Liver (tissue), 9 donors: ENCODE measurements around the gene TUBA1A. TPM values are rescaled to one million over a fixed set of nuclear protein-coding genes. Genes with fewer than 3 reads are reported as not detected.

Source experiments
- DNase-seq: peaks from one replicate; pipeline ENCODE4 v3.0.0-alpha.2; 2017; ENCODE audit warnings: low spot score
- H3K27ac ChIP-seq, 2 donors: one replicate each; pipeline ENCODE4 v1.7.0; 2013; ENCODE audit warnings: inconsistent platforms in 2 of 2, low read length in 2 of 2, control low read depth in 1 of 2, low read depth in 1 of 2, mild to moderate bottlenecking in 1 of 2
- H3K27me3 ChIP-seq, 4 donors: one replicate each; pipeline versions ENCODE4 v1.6.1 to v1.7.0; 2013; ENCODE audit warnings: low read length in 3 of 4, inconsistent platforms in 1 of 4, mild to moderate bottlenecking in 1 of 4, moderate library complexity in 1 of 4; ENCODE audit not compliant: control insufficient read depth in 4 of 4, insufficient read depth in 4 of 4
- H3K36me3 ChIP-seq, 4 donors: one replicate each; pipeline versions ENCODE4 v1.6.1 to v1.7.0; 2013; ENCODE audit warnings: low read length in 3 of 4, mild to moderate bottlenecking in 3 of 4, low read depth in 1 of 4, moderate library complexity in 1 of 4; ENCODE audit not compliant: control insufficient read depth in 4 of 4, insufficient read depth in 3 of 4
- H3K4me1 ChIP-seq, 4 donors: one replicate each; pipeline versions ENCODE4 v1.6.1 to v1.7.0; 2013; ENCODE audit warnings: low read length in 3 of 4, mild to moderate bottlenecking in 3 of 4, moderate library complexity in 1 of 4; ENCODE audit not compliant: control insufficient read depth in 4 of 4, insufficient read depth in 4 of 4
- H3K4me3 ChIP-seq, 3 donors: one replicate each; pipeline versions ENCODE4 v1.6.1 to v1.7.0; 2013; ENCODE audit warnings: low read length in 3 of 3, control low read depth in 1 of 3, low read depth in 1 of 3, mild to moderate bottlenecking in 1 of 3
- H3K9ac ChIP-seq, 2 donors: one replicate each; pipeline ENCODE4 v1.7.0; 2013; ENCODE audit warnings: low read length in 2 of 2, mild to moderate bottlenecking in 2 of 2, moderate library complexity in 2 of 2, control low read depth in 1 of 2, low read depth in 1 of 2
- H3K9me3 ChIP-seq, 4 donors: one replicate each; pipeline versions ENCODE4 v1.6.1 to v1.7.0; 2013; ENCODE audit warnings: low read length in 3 of 4; ENCODE audit not compliant: control insufficient read depth in 4 of 4
- CTCF ChIP-seq: fragments of 150-350 bp; IDR thresholded peaks from 2 replicates; pipeline ENCODE4 v1.5.1; 2017; ENCODE audit warnings: improper control_type of control experiment, low read depth, low read length; ENCODE audit not compliant: missing input control
- EGR1 ChIP-seq, 2 donors: IDR thresholded peaks; 2 replicates each; pipeline ENCODE4 v1.6.1; 2016 to 2018; ENCODE audit warnings: antibody characterized with exemption in 2 of 2, low read depth in 2 of 2
- FOXA2 ChIP-seq: IDR thresholded peaks from 2 replicates; pipeline ENCODE4 v1.6.1; 2016; ENCODE audit warnings: antibody characterized with exemption
- GABPA ChIP-seq, 2 donors: IDR thresholded peaks in 1 of 2; conservative IDR thresholded peaks in 1 of 2; 2 replicates each; pipeline ENCODE4 v1.6.1; 2016; ENCODE audit warnings: antibody characterized with exemption in 2 of 2, mild to moderate bottlenecking in 1 of 2, moderate library complexity in 1 of 2
- HNF4A ChIP-seq, 2 donors: conservative IDR thresholded peaks; 2 replicates each; pipeline ENCODE4 v1.6.1; 2016; ENCODE audit warnings: antibody characterized with exemption in 2 of 2, mild to moderate bottlenecking in 2 of 2
- HNF4G ChIP-seq: IDR thresholded peaks from 2 replicates; pipeline ENCODE4 v1.6.1; 2016; ENCODE audit warnings: antibody characterized with exemption
- JUND ChIP-seq, 2 donors: IDR thresholded peaks; 2 replicates each; pipeline ENCODE4 v1.6.1; 2016; ENCODE audit warnings: antibody characterized with exemption in 2 of 2
- NR2F2 ChIP-seq: IDR thresholded peaks from 2 replicates; pipeline ENCODE4 v1.6.1; 2016; ENCODE audit warnings: antibody characterized with exemption
- RAD21 ChIP-seq, 2 donors: IDR thresholded peaks; 2 replicates each; pipeline ENCODE4 v1.6.1; 2016; ENCODE audit warnings: antibody characterized with exemption in 2 of 2, mild to moderate bottlenecking in 2 of 2
- REST ChIP-seq: IDR thresholded peaks from 2 replicates; pipeline ENCODE4 v1.6.1; 2016; ENCODE audit warnings: antibody characterized with exemption, mild to moderate bottlenecking
- RXRA ChIP-seq, 2 donors: IDR thresholded peaks; 2 replicates each; pipeline ENCODE4 v1.6.1; 2017 to 2018; ENCODE audit warnings: antibody characterized with exemption in 2 of 2, mild to moderate bottlenecking in 1 of 2
- SP1 ChIP-seq: IDR thresholded peaks from 2 replicates; pipeline ENCODE4 v1.6.1; 2018; ENCODE audit warnings: antibody characterized with exemption, mild to moderate bottlenecking
- TAF1 ChIP-seq: conservative IDR thresholded peaks from 2 replicates; pipeline ENCODE4 v1.6.1; 2016; ENCODE audit warnings: antibody characterized with exemption, mild to moderate bottlenecking
- YY1 ChIP-seq: IDR thresholded peaks from 2 replicates; pipeline ENCODE4 v1.6.1; 2016; ENCODE audit warnings: antibody characterized with exemption, mild to moderate bottlenecking
- WGBS: extraction: QIAGEN DNeasy Blood & Tissue Kit; methylation state at CpG from one replicate; pipeline ENCODE4 v1.1.7; 2013; 5-methylcytosine and 5-hydroxymethylcytosine counted together
- polyA plus RNA-seq, 2 donors: library from polyadenylated mRNA; stranded (reverse) in 1 of 2; unstranded in 1 of 2; fragments of 200-250 nt in 1 of 2; fragments of >200 nt in 1 of 2; fragmentation: Nextera tagmentation in 1 of 2; extraction: Ambion mirVana in 1 of 2; gene quantifications; one replicate each; pipeline versions ENCODE4 v1.2.1 to v1.2.3, GENCODE V29; 2013 to 2015
- total RNA-seq, 2 donors: library from RNA; depleted of rRNA; stranded (reverse); fragments of >200 nt; gene quantifications; one replicate each; pipeline ENCODE4 v1.2.3, GENCODE V29; 2014
- TF ChIP-seq, protein P1 (sequence below): IDR thresholded peaks from 2 replicates; pipeline ENCODE4 v1.6.1; 2016; ENCODE audit warnings: antibody characterized with exemption
- TF ChIP-seq, protein P2 (sequence below): IDR thresholded peaks from 2 replicates; pipeline ENCODE4 v1.6.1; 2016; ENCODE audit warnings: antibody characterized with exemption
- TF ChIP-seq, protein P3 (sequence below): IDR thresholded peaks from 2 replicates; pipeline ENCODE4 v1.6.1; 2016; ENCODE audit warnings: antibody characterized with exemption
- donor health status: healthy.
- donor health status: healthy.
- donor health status: healthy.
- donor health status: healthy.
- donor health status: healthy.

The TUBA1A gene
- total and polyA plus RNA-seq, 4 donors, result 4.2 to 28.0 (median 16.2) TPM

GRCh38 chr12:49147384-49147783 lies 41.5 kb downstream of the TUBA1A start:
- TF ChIP-seq JUND (IDR thresholded peaks at IDR 0.05) (no peak), EGR1 (IDR thresholded peaks at IDR 0.05; ENCODE audit: low read depth in 2 of 2) (no peak), GABPA (IDR thresholded peaks at IDR 0.05 in 1 of 2, conservative IDR thresholded peaks at IDR 0.05 in 1 of 2) (no peak), RXRA (IDR thresholded peaks at IDR 0.05) (no peak), CTCF (no peak), HNF4G (no peak), TAF1 (no peak), RAD21 (IDR thresholded peaks at IDR 0.05) (no peak), FOXA2 (no peak), YY1 (no peak), REST (no peak), SP1 (no peak), NR2F2 (no peak)
- TF ChIP-seq, protein P1, sequence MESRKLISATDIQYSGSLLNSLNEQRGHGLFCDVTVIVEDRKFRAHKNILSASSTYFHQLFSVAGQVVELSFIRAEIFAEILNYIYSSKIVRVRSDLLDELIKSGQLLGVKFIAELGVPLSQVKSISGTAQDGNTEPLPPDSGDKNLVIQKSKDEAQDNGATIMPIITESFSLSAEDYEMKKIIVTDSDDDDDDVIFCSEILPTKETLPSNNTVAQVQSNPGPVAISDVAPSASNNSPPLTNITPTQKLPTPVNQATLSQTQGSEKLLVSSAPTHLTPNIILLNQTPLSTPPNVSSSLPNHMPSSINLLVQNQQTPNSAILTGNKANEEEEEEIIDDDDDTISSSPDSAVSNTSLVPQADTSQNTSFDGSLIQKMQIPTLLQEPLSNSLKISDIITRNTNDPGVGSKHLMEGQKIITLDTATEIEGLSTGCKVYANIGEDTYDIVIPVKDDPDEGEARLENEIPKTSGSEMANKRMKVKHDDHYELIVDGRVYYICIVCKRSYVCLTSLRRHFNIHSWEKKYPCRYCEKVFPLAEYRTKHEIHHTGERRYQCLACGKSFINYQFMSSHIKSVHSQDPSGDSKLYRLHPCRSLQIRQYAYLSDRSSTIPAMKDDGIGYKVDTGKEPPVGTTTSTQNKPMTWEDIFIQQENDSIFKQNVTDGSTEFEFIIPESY, result no peak
- TF ChIP-seq, protein P2, sequence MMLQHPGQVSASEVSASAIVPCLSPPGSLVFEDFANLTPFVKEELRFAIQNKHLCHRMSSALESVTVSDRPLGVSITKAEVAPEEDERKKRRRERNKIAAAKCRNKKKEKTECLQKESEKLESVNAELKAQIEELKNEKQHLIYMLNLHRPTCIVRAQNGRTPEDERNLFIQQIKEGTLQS, result no peak
- TF ChIP-seq, protein P3, sequence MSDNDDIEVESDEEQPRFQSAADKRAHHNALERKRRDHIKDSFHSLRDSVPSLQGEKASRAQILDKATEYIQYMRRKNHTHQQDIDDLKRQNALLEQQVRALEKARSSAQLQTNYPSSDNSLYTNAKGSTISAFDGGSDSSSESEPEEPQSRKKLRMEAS, result no peak
- DNase-seq, result no peak
- no peaks in the 10 kb centered on the region for H3K27me3 ChIP-seq
- no peak overlapping the region for H3K4me3 ChIP-seq
- H3K27ac ChIP-seq, result no peak overlapping the region
- no peaks in the 10 kb centered on the region for H3K9me3 ChIP-seq
- 97% methylated on average over 2 of the region's 2 CpGs for WGBS
- H3K36me3 ChIP-seq, result no peaks in the 10 kb centered on the region
- no peaks in the 10 kb centered on the region for H3K4me1 ChIP-seq
- no peak overlapping the region for H3K9ac ChIP-seq

DNA sequence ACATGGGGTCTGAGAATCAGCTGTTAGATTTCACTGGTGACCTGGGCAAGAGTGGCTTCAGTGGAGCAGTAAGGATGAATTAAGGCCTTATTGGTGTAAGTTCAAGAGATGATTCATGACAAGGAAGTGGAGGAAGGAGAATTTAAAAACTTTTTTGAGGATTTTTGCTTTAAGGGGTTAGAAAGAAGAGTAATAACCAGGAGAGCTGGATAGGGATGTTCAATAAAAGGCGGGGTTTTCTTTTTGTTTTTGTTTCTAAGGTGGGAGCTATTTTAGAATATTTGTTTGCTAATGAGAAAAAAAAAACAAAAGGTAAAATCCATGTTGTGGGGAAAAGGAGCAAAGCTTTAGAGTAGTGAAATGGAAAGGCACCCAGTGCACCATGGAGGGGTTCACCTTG lies 42.5 kb downstream of the TUBA1A start:
- Histone ChIP-seq H3K9me3 (no peaks in the 10 kb centered on the region), H3K4me3 (no peak overlapping the region), H3K27ac (no peak overlapping the region), H3K9ac (no peak overlapping the region), H3K36me3 (no peaks in the 10 kb centered on the region), H3K27me3 (no peaks in the 10 kb centered on the region), H3K4me1 (no peaks in the 10 kb centered on the region)
- 97% methylated on average over 1 of the region's 1 CpG for WGBS
- no peak for DNase-seq
- no peak for TF ChIP-seq HNF4A (conservative IDR thresholded peaks at IDR 0.05)
